AG09319 (cell line): Measurements from ENCODE around the gene DROSHA.
"Not testable (repeated sequence)": the region's sequence is repeated elsewhere in the genome, so short reads cannot be mapped to it uniquely, and the experiment has no call there.

Experiments
- DNase-seq: peaks from one replicate; pipeline ENCODE4 v3.0.0-alpha.2; 2010; ENCODE audit warnings: low read depth; ENCODE audit errors: extremely low read depth
- CTCF ChIP-seq: IDR thresholded peaks from 2 replicates; pipeline ENCODE4 v1.5.1; 2011; ENCODE audit warnings: low read depth, mild to moderate bottlenecking, inconsistent platforms, low read length, moderate library complexity

The DROSHA gene

GRCh38 chr5:31568302-31568835, 36.5 kb upstream of the DROSHA start:
- DNase-seq, result no peak
- TF ChIP-seq CTCF, result no peak

- DNase-seq, result not testable (repeated sequence)
These were observed 34.5 kb upstream of the DROSHA start for GRCh38 chr5:31566362-31566761.

- DNase-seq, result no peak
- TF ChIP-seq CTCF, result no peak
These were observed 31.3 kb upstream of the DROSHA start for GRCh38 chr5:31563216-31563615.

GRCh38 chr5:31561946-31562345, 30.1 kb upstream of the DROSHA start:
- DNase-seq, result no peak
- TF ChIP-seq CTCF, result no peak

- no peak for DNase-seq
- TF ChIP-seq CTCF, result no peak
These were observed 28.0 kb upstream of the DROSHA start for GRCh38 chr5:31559942-31560341.

GRCh38 chr5:31556461-31556860, 24.6 kb upstream of the DROSHA start:
- no peak for DNase-seq

GRCh38 chr5:31554552-31554951, 22.7 kb upstream of the DROSHA start:
- no peak for TF ChIP-seq CTCF
- no peak for DNase-seq

More at GRCh38 chr5:31556461-31556860, 24.6 kb upstream of the DROSHA start:
- no peak for TF ChIP-seq CTCF

GRCh38 chr5:31553863-31554262, 22.0 kb upstream of the DROSHA start:
- no peak for TF ChIP-seq CTCF

More at GRCh38 chr5:31553863-31554262, 22.0 kb upstream of the DROSHA start:
- DNase-seq, result no peak
